H9 (cell line): ENCODE measurements around the gene G6PC1. TPM values are rescaled to one million over a fixed set of nuclear protein-coding genes. Genes with fewer than 3 reads are reported as not detected.
A peak's percentile ranks its signal among the peaks of the same experiment; 100 is the strongest.

Experiments
- DNase-seq: peaks from one replicate; pipeline ENCODE4 v3.0.0-alpha.2; 2017
- H2AFZ ChIP-seq: one replicate; pipeline ENCODE4 v1.6.1; 2013; ENCODE audit warnings: mild to moderate bottlenecking, low read length, control low read depth, moderate library complexity
- H2AK5ac ChIP-seq: 2 replicates; pipeline ENCODE4 v1.6.1; 2013; ENCODE audit warnings: low read length, control low read depth, mixed read lengths; ENCODE audit not compliant: insufficient read length
- H2BK120ac ChIP-seq: one replicate; pipeline ENCODE4 v1.6.1; 2013; ENCODE audit warnings: low read depth, mild to moderate bottlenecking, low read length, control low read depth, inconsistent platforms; ENCODE audit not compliant: poor library complexity, severe bottlenecking
- H2BK12ac ChIP-seq: 2 replicates; pipeline ENCODE4 v1.6.1; 2013; ENCODE audit warnings: low read length, control low read depth, mixed read lengths, low read depth; ENCODE audit not compliant: insufficient read length
- H2BK15ac ChIP-seq: 2 replicates; pipeline ENCODE4 v1.6.1; 2013; ENCODE audit warnings: low read depth, low read length, control low read depth
- H2BK20ac ChIP-seq: one replicate; pipeline ENCODE4 v1.6.1; 2013; ENCODE audit warnings: low read depth, mild to moderate bottlenecking, low read length, control low read depth, inconsistent platforms; ENCODE audit not compliant: poor library complexity, severe bottlenecking
- H2BK5ac ChIP-seq: 2 replicates; pipeline ENCODE4 v1.6.1; 2013; ENCODE audit warnings: low read length, control low read depth, mixed read lengths; ENCODE audit not compliant: insufficient read length
- H3K14ac ChIP-seq: 2 replicates; pipeline ENCODE4 v1.6.1; 2013; ENCODE audit warnings: low read length, control low read depth; ENCODE audit not compliant: insufficient read depth
- H3K18ac ChIP-seq: 2 replicates; pipeline ENCODE4 v1.6.1; 2013; ENCODE audit warnings: low read depth, mild to moderate bottlenecking, mixed read lengths, low read length, control low read depth; ENCODE audit not compliant: insufficient read length
- H3K23ac ChIP-seq: 2 replicates; pipeline ENCODE4 v1.6.1; 2013; ENCODE audit warnings: low read length, control low read depth, mixed read lengths, low read depth; ENCODE audit not compliant: insufficient read length
- H3K23me2 ChIP-seq: 2 replicates; pipeline ENCODE4 v1.6.1; 2013; ENCODE audit warnings: low read depth, mild to moderate bottlenecking, mixed read lengths, low read length, control low read depth; ENCODE audit not compliant: insufficient read length, poor library complexity, severe bottlenecking
- H3K27ac ChIP-seq: 2 replicates; pipeline ENCODE4 v1.5.1; 2013; ENCODE audit warnings: low read length, control low read depth, mixed read lengths, low read depth; ENCODE audit not compliant: insufficient read length
- H3K27me3 ChIP-seq: 2 replicates; pipeline ENCODE4 v1.6.1; 2013; ENCODE audit warnings: low read length, control low read depth, inconsistent platforms; ENCODE audit not compliant: insufficient read depth
- H3K4ac ChIP-seq: 2 replicates; pipeline ENCODE4 v1.6.1; 2013; ENCODE audit warnings: low read depth, mild to moderate bottlenecking, control low read depth, inconsistent platforms, low read length, moderate library complexity
- H3K4me1 ChIP-seq: 2 replicates; pipeline ENCODE4 v1.6.1; 2013; ENCODE audit warnings: low read length, control low read depth, inconsistent platforms; ENCODE audit not compliant: insufficient read depth
- H3K4me2 ChIP-seq: 2 replicates; pipeline ENCODE4 v1.6.1; 2013; ENCODE audit warnings: low read length, control low read depth, mixed read lengths; ENCODE audit not compliant: insufficient read length, insufficient read depth
- H3K56ac ChIP-seq: 2 replicates; pipeline ENCODE4 v1.6.1; 2013; ENCODE audit warnings: low read depth, mild to moderate bottlenecking, mixed read lengths, low read length, control low read depth; ENCODE audit not compliant: insufficient read length
- H3K79me1 ChIP-seq: 2 replicates; pipeline ENCODE4 v1.6.1; 2013; ENCODE audit warnings: low read depth, mild to moderate bottlenecking, moderate library complexity, low read length, control low read depth, inconsistent platforms; ENCODE audit not compliant: insufficient read depth, poor library complexity, severe bottlenecking
- H3K79me2 ChIP-seq: 2 replicates; pipeline ENCODE4 v1.6.1; 2013; ENCODE audit warnings: low read length, control low read depth, inconsistent platforms; ENCODE audit not compliant: insufficient read depth
- H3K9ac ChIP-seq: 2 replicates; pipeline ENCODE4 v1.6.1; 2013; ENCODE audit warnings: low read length, control low read depth, mixed read lengths; ENCODE audit not compliant: insufficient read length; ENCODE audit errors: extremely low read depth
- H3K9me3 ChIP-seq: one replicate; pipeline ENCODE4 v1.6.1; 2013; ENCODE audit warnings: low read depth, low read length, inconsistent platforms; ENCODE audit not compliant: control insufficient read depth
- H3T11ph ChIP-seq: one replicate; pipeline ENCODE4 v1.6.1; 2013; ENCODE audit warnings: mild to moderate bottlenecking, low read length, control low read depth, inconsistent platforms
- H4K20me1 ChIP-seq: one replicate; pipeline ENCODE4 v1.6.1; 2013; ENCODE audit not compliant: control insufficient read depth, insufficient read length, insufficient read depth
- H4K5ac ChIP-seq: 2 replicates; pipeline ENCODE4 v1.6.1; 2013; ENCODE audit warnings: low read depth, mild to moderate bottlenecking, mixed read lengths, low read length, control low read depth; ENCODE audit not compliant: insufficient read length
- H4K8ac ChIP-seq: replicated peaks from 2 replicates; pipeline ENCODE4 v1.6.1; 2013; ENCODE audit warnings: low read length, control low read depth, mixed read lengths, low read depth; ENCODE audit not compliant: insufficient read length
- H4K91ac ChIP-seq: 2 replicates; pipeline ENCODE4 v1.6.1; 2013; ENCODE audit warnings: low read depth, mild to moderate bottlenecking, moderate library complexity, mixed read lengths, low read length, control low read depth; ENCODE audit not compliant: insufficient read length
- H3K27ac Mint-ChIP-seq, 3 experiments: 2 replicates in 2 of 3; 3 replicates in 1 of 3; pipeline ENCODE4 v1.8.0; 2020 to 2021; ENCODE audit warnings: mixed read lengths in 3 of 3, mild to moderate bottlenecking in 1 of 3, moderate library complexity in 1 of 3
- H3K27me3 Mint-ChIP-seq: 2 replicates; pipeline ENCODE4 v1.8.0; 2021; ENCODE audit warnings: low read depth, mild to moderate bottlenecking, moderate library complexity, mixed read lengths
- H3K36me3 Mint-ChIP-seq, 3 experiments: 2 replicates in 2 of 3; 3 replicates in 1 of 3; pipeline ENCODE4 v1.8.0; 2020 to 2021; ENCODE audit warnings: low read depth in 3 of 3, mixed read lengths in 3 of 3; ENCODE audit not compliant: insufficient read depth in 1 of 3
- H3K4me1 Mint-ChIP-seq, 2 experiments: 2 replicates each; pipeline ENCODE4 v1.8.0; 2020; ENCODE audit warnings: mixed read lengths in 2 of 2
- H3K4me3 Mint-ChIP-seq, 2 experiments: 2 replicates in 1 of 2; 3 replicates in 1 of 2; pipeline ENCODE4 v1.8.0; 2020 to 2021; ENCODE audit warnings: mild to moderate bottlenecking in 2 of 2, mixed read lengths in 2 of 2, moderate library complexity in 1 of 2
- H3K9me3 Mint-ChIP-seq, 2 experiments: 2 replicates in 1 of 2; 3 replicates in 1 of 2; pipeline ENCODE4 v1.8.0; 2020; ENCODE audit warnings: mild to moderate bottlenecking in 2 of 2, mixed read lengths in 2 of 2, moderate library complexity in 1 of 2
- WGBS: extraction: QIAGEN DNeasy Blood & Tissue Kit; methylation state at CpG from one replicate; pipeline ENCODE4 v1.1.7; 2013; ENCODE audit warnings: missing lambda C conversion rate, low lambda C conversion rate, mixed read lengths; ENCODE audit not compliant: insufficient read length; ENCODE audit errors: extremely low coverage; 5-methylcytosine and 5-hydroxymethylcytosine counted together
- total RNA-seq: library from RNA; stranded (reverse); gene quantifications from 2 replicates; pipeline ENCODE4 v1.2.1, GENCODE V29; 2021
- TF ChIP-seq, protein P1 (sequence below): fragments of 200-600 bp; sonication (generic); conservative IDR thresholded peaks from 3 replicates; pipeline ENCODE4 v1.8.0; 2021; ENCODE audit warnings: antibody characterized with exemption, mild to moderate bottlenecking

G6PC1 gene
- total RNA-seq, 1 experiment from 2014 or later, result not detected

DNA sequence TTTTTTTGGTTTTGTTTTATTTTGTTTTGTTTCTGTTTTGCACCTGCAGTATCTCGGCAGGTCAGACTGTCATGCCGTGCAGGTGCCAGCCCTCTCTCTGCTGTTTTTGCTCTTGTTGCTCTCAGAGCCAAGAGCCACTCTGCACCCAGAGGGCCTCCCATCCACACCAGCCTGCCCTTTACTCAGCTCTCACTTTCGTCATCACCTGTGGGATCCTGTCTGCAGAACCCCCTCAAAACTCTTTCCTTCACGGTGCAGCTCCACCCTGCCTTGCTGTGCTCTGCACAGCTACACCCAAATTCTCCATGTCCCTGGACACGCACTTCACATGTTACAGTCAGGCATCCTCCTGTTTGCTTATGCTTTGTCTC lies 47.0 kb upstream of the G6PC1 start:
- no peaks in the 10 kb centered on the region for H3K23me2 ChIP-seq
- no peaks in the 10 kb centered on the region; a peak in 1 of 5 replicates for H3K9me3 Mint-ChIP-seq
- no peak overlapping the region for H2BK15ac ChIP-seq
- no peaks in the 10 kb centered on the region for H3K27me3 Mint-ChIP-seq
- H2BK5ac ChIP-seq, result no peak overlapping the region
- H4K5ac ChIP-seq, result no peak overlapping the region
- H4K91ac ChIP-seq, result no peak overlapping the region
- H3T11ph ChIP-seq, result no peak overlapping the region
- no peak overlapping the region for H2AFZ ChIP-seq
- no peak overlapping the region for H3K9ac ChIP-seq
- H3K79me2 ChIP-seq, result no peaks in the 10 kb centered on the region
- H3K4me1 ChIP-seq, result no peaks in the 10 kb centered on the region
- no peak overlapping the region for H2BK120ac ChIP-seq
- no peaks in the 10 kb centered on the region for H4K20me1 ChIP-seq
- H3K4me2 ChIP-seq, result no peak overlapping the region
- no peak overlapping the region for H3K14ac ChIP-seq
- H3K4me3 Mint-ChIP-seq, result no peak overlapping the region
- TF ChIP-seq, protein P1, sequence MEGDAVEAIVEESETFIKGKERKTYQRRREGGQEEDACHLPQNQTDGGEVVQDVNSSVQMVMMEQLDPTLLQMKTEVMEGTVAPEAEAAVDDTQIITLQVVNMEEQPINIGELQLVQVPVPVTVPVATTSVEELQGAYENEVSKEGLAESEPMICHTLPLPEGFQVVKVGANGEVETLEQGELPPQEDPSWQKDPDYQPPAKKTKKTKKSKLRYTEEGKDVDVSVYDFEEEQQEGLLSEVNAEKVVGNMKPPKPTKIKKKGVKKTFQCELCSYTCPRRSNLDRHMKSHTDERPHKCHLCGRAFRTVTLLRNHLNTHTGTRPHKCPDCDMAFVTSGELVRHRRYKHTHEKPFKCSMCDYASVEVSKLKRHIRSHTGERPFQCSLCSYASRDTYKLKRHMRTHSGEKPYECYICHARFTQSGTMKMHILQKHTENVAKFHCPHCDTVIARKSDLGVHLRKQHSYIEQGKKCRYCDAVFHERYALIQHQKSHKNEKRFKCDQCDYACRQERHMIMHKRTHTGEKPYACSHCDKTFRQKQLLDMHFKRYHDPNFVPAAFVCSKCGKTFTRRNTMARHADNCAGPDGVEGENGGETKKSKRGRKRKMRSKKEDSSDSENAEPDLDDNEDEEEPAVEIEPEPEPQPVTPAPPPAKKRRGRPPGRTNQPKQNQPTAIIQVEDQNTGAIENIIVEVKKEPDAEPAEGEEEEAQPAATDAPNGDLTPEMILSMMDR, result no peak
- no peak for DNase-seq
- no peaks in the 10 kb centered on the region for H3K79me1 ChIP-seq
- no peak overlapping the region for H3K4ac ChIP-seq
- H2BK12ac ChIP-seq, result no peak overlapping the region
- H3K18ac ChIP-seq, result no peak overlapping the region
- no CpG with 5 or more reads among the region's 5 CpGs for WGBS
- H3K27ac ChIP-seq, result no peak overlapping the region
- H3K23ac ChIP-seq, result no peak overlapping the region
- H4K8ac ChIP-seq, result no peak overlapping the region
- no peaks in the 10 kb centered on the region for H3K27me3 ChIP-seq
- 0 out of 7 replicates have a peak overlapping the region, but pooled peaks of 1 of the 3 experiments have one; percentile 13 for H3K27ac Mint-ChIP-seq
- H3K56ac ChIP-seq, result no peak overlapping the region
- no peaks in the 10 kb centered on the region; a peak in 1 of 7 replicates for H3K36me3 Mint-ChIP-seq
- H3K9me3 ChIP-seq, result no peaks in the 10 kb centered on the region
- no peak overlapping the region for H2BK20ac ChIP-seq
- H2AK5ac ChIP-seq, result no peak overlapping the region
- peaks cover 4 to 8% of the 10 kb centered on the region in 2 experiments; a peak in 2 of 4 replicates for H3K4me1 Mint-ChIP-seq
